CD4-positive, alpha-beta T cell treated with Interleukin-2 at 100 ng/mL for 4 hours (primary cell): ENCODE data around the gene PLXNB2.

Source experiments
- DNase-seq: peaks from one replicate; pipeline ENCODE4 v3.0.0-alpha.2; 2020; ENCODE audit warnings: low spot score

The PLXNB2 gene

GRCh38 chr22:50228366-50228765, 79.1 kb downstream of the PLXNB2 start:
- no peak for DNase-seq

GRCh38 chr22:50227579-50228215, 79.7 kb downstream of the PLXNB2 start:
- no peak for DNase-seq

- DNase-seq = no peak
These were observed 80.6 kb downstream of the PLXNB2 start for GRCh38 chr22:50226875-50227165.

GRCh38 chr22:50226063-50226874, 81.2 kb downstream of the PLXNB2 start:
- DNase-seq = no peak

- DNase-seq = no peak
These were observed 82.1 kb downstream of the PLXNB2 start for GRCh38 chr22:50225200-50225969.
